ENCODE results near the gene CPSF3. TPM values are rescaled to one million over a fixed set of nuclear protein-coding genes. Genes with fewer than 3 reads are reported as not detected.

CPSF3 gene
- total and polyA plus RNA-seq, 2 of the 8 experiments (the other 6 are each of a cell fraction or from before 2014, with no cell fraction given): 44.5 to 93.3 TPM

DNA sequence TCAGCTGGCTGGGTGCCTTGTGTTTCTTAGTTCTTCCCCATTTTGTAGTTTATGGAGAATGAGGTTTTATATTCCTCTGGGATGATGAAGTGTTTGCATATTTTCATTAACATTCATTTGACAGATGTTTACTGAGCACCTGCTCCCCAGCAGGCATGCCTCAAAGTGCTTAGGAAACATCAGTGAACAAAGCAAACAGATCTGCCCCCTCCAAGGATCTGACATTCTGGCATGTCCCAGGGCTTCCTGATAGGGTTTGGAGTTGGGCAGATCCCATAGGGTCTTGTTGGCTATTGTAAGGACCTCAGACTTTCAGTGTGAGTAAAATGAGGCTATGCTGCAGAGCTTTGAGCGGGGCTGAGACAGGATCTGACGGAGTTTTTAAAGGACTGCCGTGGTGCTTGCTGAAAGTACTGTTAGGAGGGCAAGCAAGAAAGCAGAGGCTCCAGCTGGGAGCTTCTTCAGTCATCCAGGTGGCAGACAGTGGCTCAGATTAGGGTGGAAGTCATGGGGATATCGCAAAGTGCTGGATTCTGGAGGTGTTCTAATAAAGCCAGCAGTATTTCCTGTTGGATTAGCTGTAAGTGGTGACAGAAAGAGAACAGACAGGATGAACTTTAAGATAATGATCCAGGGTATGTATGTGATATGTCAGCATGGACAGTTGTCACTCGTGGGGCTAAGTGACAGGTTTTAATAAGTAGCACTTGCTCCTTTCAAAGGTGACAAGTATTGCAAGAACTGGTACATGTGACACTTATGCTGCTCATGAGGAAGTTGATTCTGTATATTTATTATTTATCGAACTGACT is 39.6 kb downstream of the CPSF3 start:
- no peak overlapping the region for H2AFZ ChIP-seq (ENCODE audit: low read length)
- no peak for TF ChIP-seq FOSL1 (IDR thresholded peaks at IDR 0.05; ENCODE audit: insufficient read depth, low read depth, low read length)
- no peak for TF ChIP-seq GTF2F1 (IDR thresholded peaks at IDR 0.05; ENCODE audit: borderline replicate concordance, low read depth, low read length)
- TF ChIP-seq PHF8 (conservative IDR thresholded peaks at IDR 0.05; ENCODE audit: low read depth, low read length): no peak
- no peak for TF ChIP-seq TAF1 (IDR thresholded peaks at IDR 0.05; ENCODE audit: low read depth, low read length)
- TF ChIP-seq HDAC2 (IDR thresholded peaks at IDR 0.05; ENCODE audit: borderline replicate concordance in 1 of 2, low read depth in 2 of 2, low read length in 2 of 2): no peak
- no peak for TF ChIP-seq CREB1 (IDR thresholded peaks at IDR 0.05)
- no peak for TF ChIP-seq RFX5 (IDR thresholded peaks at IDR 0.05; ENCODE audit: borderline replicate concordance, low read depth, low read length)
- TF ChIP-seq TCF12 (IDR thresholded peaks at IDR 0.05; ENCODE audit: low read depth, low read length): no peak
- TF ChIP-seq POU5F1 (IDR thresholded peaks at IDR 0.05; ENCODE audit: low read depth, low read length): no peak
- TF ChIP-seq ASH2L (IDR thresholded peaks at IDR 0.05; ENCODE audit: low read length): no peak
- TF ChIP-seq CHD1 (IDR thresholded peaks at IDR 0.05; ENCODE audit: low read depth, low read length): no peak
- TF ChIP-seq BCL11A (IDR thresholded peaks at IDR 0.05; ENCODE audit: low read depth in 2 of 2, low read length in 2 of 2): no peak

More for the DNA sequence above, 39.6 kb downstream of the CPSF3 start:
- Histone ChIP-seq H2BK120ac (replicated peaks; ENCODE audit: low read depth, low read length) (no peak overlapping the region), H3K9ac (replicated peaks in 1 of 4; ENCODE audit: extremely low read depth in 1 of 4, low read depth in 3 of 4, low read length in 3 of 4) (no peak overlapping the region), H4K8ac (ENCODE audit: extremely low read depth, insufficient read depth, low read length) (no peak overlapping the region), H3K79me1 (ENCODE audit: low read depth, low read length) (no peaks in the 10 kb centered on the region), H3K18ac (ENCODE audit: extremely low read depth, low read length) (no peak overlapping the region), H2BK15ac (ENCODE audit: low read length) (no peak overlapping the region), H3K4me1 (replicated peaks in 1 of 4; ENCODE audit: control insufficient read depth in 3 of 4, insufficient read depth in 4 of 4, low read length in 3 of 4) (no peaks in the 10 kb centered on the region), H3K4me3 (ENCODE audit: extremely low read depth in 1 of 4, insufficient read depth in 2 of 4, low read depth in 3 of 4, low read length in 4 of 4) (no peak overlapping the region), H3K4ac (replicated peaks; ENCODE audit: insufficient read length, low read depth, low read length) (no peak overlapping the region), H2BK12ac (ENCODE audit: low read depth, low read length) (no peak overlapping the region), H3K27me3 (replicated peaks in 1 of 4; ENCODE audit: control insufficient read depth in 3 of 4, extremely low read depth in 1 of 4, insufficient read depth in 3 of 4, low read length in 3 of 4) (no peaks in the 10 kb centered on the region), H4K20me1 (replicated peaks in 1 of 2; ENCODE audit: control insufficient read depth in 1 of 2, insufficient read depth in 2 of 2, low read length in 2 of 2) (peaks cover 2 to 6% of the 10 kb centered on the region in 2 experiments), H3K23me2 (ENCODE audit: low read depth, low read length) (no peaks in the 10 kb centered on the region), H4K5ac (ENCODE audit: insufficient read length, low read depth, low read length) (no peak overlapping the region), H2BK20ac (ENCODE audit: low read length) (no peak overlapping the region), H3K79me2 (ENCODE audit: control insufficient read depth in 1 of 2, insufficient read depth in 2 of 2, low read length in 2 of 2) (no peaks in the 10 kb centered on the region), H3K23ac (ENCODE audit: insufficient read length) (no peak overlapping the region), H3K36me3 (ENCODE audit: control insufficient read depth in 2 of 4, insufficient read depth in 4 of 4, low read length in 3 of 4) (peaks cover 4 to 51% (median 26%) of the 10 kb centered on the region in 4 experiments), H3K27ac (ENCODE audit: low read depth, low read length) (no peak overlapping the region), H3K14ac (ENCODE audit: insufficient read length) (no peak overlapping the region), H3K4me2 (ENCODE audit: insufficient read depth in 1 of 2, low read depth in 2 of 2, low read length in 2 of 2) (no peak overlapping the region), H3K56ac (replicated peaks; ENCODE audit: insufficient read length, low read depth, low read length) (no peak overlapping the region), H2BK5ac (ENCODE audit: low read depth, low read length) (no peak overlapping the region), H4K91ac (replicated peaks; ENCODE audit: insufficient read length, low read length) (no peak overlapping the region), H2AK5ac (ENCODE audit: low read depth, low read length) (no peak overlapping the region), H3K9me3 (ENCODE audit: insufficient read depth in 2 of 2, low read depth in 1 of 2, low read length in 1 of 2) (no peaks in the 10 kb centered on the region)
- 86% methylated on average over 6 of the region's 6 CpGs; no CpG with 5 or more reads in 1 of the 2 experiments for WGBS, 2 experiments (ENCODE audit: extremely low coverage in 1 of 2, insufficient coverage in 1 of 2, insufficient read length in 1 of 2, insufficient replicate concordance in 2 of 2, low coverage in 1 of 2, low lambda C conversion rate in 2 of 2, missing lambda C conversion rate in 1 of 2)
- DNase-seq (ENCODE audit: low read depth in 1 of 2, low spot score in 2 of 2): no peak
- ChIA-PET CTCF (ENCODE audit: partially characterized antibody) (interaction anchor here (0.8 to 1.3 kb wide), 2 partner anchors 28 to 139 kb away, joined by 3 read pairs; no protein-coding TSS in a partner anchor), POLR2A (ENCODE audit: partially characterized antibody) (no interaction called here)
- FAIRE-seq: no peak
